Ovary (tissue), 9 donors: ENCODE measurements around the gene GCNT2. TPM values are rescaled to one million over a fixed set of nuclear protein-coding genes. Genes with fewer than 3 reads are reported as not detected.
"Not testable (repeated sequence)": the region's sequence is repeated elsewhere in the genome, so short reads cannot be mapped to it uniquely, and the experiment has no call there.

Experiments used
- DNase-seq, 5 donors: peaks; one replicate each; pipeline ENCODE4 v3.0.0-alpha.2; 2019 to 2020
- H3K27ac ChIP-seq, 2 donors: fragments of 200-600 bp; one replicate each; pipeline versions ENCODE4 v1.5.1 to v1.8.0; 2019 to 2022
- H3K27me3 ChIP-seq: fragments of 200-600 bp; one replicate; pipeline ENCODE4 v1.8.0; 2022
- H3K36me3 ChIP-seq: fragments of 200-600 bp; sonication (generic); one replicate; pipeline ENCODE4 v1.5.1; 2019
- H3K4me1 ChIP-seq: one replicate; pipeline ENCODE4 v1.8.1; 2013; ENCODE audit warnings: mild to moderate bottlenecking, moderate library complexity; ENCODE audit not compliant: insufficient read depth
- H3K4me3 ChIP-seq: fragments of 200-600 bp; sonication (generic); one replicate; pipeline ENCODE4 v1.5.1; 2017
- H3K9me3 ChIP-seq, 2 donors: fragments of 200-600 bp in 1 of 2; sonication (generic) in 1 of 2; one replicate each; pipeline versions ENCODE4 v1.5.1 to v1.8.1; 2013 to 2019; ENCODE audit warnings: mild to moderate bottlenecking in 1 of 2, moderate library complexity in 1 of 2
- EP300 ChIP-seq: sonication (generic); formaldehyde crosslinking; IDR thresholded peaks from one replicate; pipeline ENCODE4 v1.6.1; 2017; ENCODE audit warnings: antibody characterized with exemption
- POLR2A ChIP-seq: fragments of 450-650 bp; IDR thresholded peaks from one replicate; pipeline ENCODE4 v1.6.1; 2017; ENCODE audit warnings: antibody characterized with exemption, mild to moderate bottlenecking, moderate library complexity
- WGBS, 3 donors: extraction: QIAGEN DNeasy Blood & Tissue Kit in 1 of 3; methylation state at CpG; one replicate each; pipeline versions ENCODE4 v1.1.5 to v1.1.7; 2013 to 2017; 5-methylcytosine and 5-hydroxymethylcytosine counted together
- intact Hi-C, 4 donors: fragments of 100-400 bp; cut with DNase I; formaldehyde crosslinking; loops; one replicate each; pipeline versions ENCODE4 v1.11.0 to v1.15.1; 2022 to 2023
- polyA plus RNA-seq, 2 donors: library from polyadenylated mRNA; stranded (reverse); fragments of 200-250 nt in 1 of 2; fragments of 350-450 nt in 1 of 2; fragmentation: Illumina TruSeq in 1 of 2; extraction: RNeasy Lipid Tissue Mini Kit (QIAGEN cat#74804) in 1 of 2; gene quantifications; one replicate each; pipeline ENCODE4 v1.2.3, GENCODE V29; 2013 to 2014
- total RNA-seq, 7 donors: library from RNA; depleted of rRNA in 2 of 7; stranded (reverse); fragments of >200 nt in 2 of 7; fragmentation: NEBNext Ultra II Directional in 3 of 7; extraction: Animal tissue kit (Norgen Biotek cat#: 25700) in 3 of 7; gene quantifications; one replicate each; pipeline versions ENCODE4 v1.1.0 to v1.2.4, GENCODE V29; 2016 to 2023
- TF ChIP-seq, protein P1 (sequence below), 3 donors: fragments of 450-650 bp in 2 of 3; fragments of 200-600 bp in 1 of 3; IDR thresholded peaks; one replicate each; pipeline versions ENCODE4 v1.5.1 to v1.8.0; 2016 to 2022; ENCODE audit warnings: antibody characterized with exemption in 3 of 3, mild to moderate bottlenecking in 1 of 3
- donor health status: DM: no; HTN: no; CAD: no; lungs with moderate emphysema.
- donor health status: DM: no; HTN: no; CAD: no.
- donor health status: Bipolar disorder and iron deficiency.
- donor health status: DM: yes; HTN: yes; CAD: no.
- donor health status: DM: no; HTN: no; CAD: no.
- donor health status: DM: yes; HTN: yes; CAD: no.

Gene GCNT2
- total and polyA plus RNA-seq, 9 donors: 0.92 to 3.8 (median 1.3) TPM

DNA sequence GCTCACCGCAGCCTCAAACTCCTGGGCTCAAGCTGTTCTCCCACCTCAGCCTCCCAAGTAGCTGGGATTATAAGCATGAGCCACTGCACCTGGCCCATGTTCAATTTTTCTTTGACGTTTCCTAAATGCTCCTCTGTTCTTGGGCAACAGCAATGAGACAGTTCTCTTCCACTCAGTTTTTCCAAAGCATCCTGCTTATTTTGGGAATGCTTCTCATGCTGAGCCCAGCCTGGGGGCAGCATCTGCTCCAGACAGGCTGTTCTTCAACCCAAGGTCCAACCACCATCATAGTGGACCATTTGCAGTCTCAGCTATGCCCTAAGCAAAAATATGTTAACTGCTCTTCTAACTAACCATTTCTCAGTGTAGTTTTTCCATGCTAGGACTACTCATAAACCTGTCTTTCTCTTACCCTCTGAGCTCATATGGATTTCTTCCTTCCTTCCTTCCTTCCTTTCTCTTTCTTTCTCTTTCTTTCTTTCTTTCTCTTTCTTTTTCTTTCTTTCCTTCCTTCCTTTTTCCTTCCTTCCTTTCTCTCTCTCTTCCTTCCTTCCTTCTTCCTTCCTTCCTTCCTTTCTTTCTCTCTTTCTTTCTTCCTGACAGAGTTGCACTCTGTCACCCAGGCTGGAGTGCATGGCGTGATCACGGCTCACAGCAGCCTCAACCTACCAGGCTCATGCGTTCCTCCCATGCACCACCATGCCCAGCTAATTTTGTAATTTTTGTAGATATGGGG lies 48.4 kb downstream of the GCNT2 start:
- DNase-seq: no peak
- WGBS, 3 donors: 81 to 83% (median 82%) methylated on average over 5 of the region's 5 CpGs
- Histone ChIP-seq H3K27ac (no peak overlapping the region), H3K36me3 (no peaks in the 10 kb centered on the region), H3K4me3 (no peak overlapping the region), H3K27me3 (no peaks in the 10 kb centered on the region), H3K4me1 (no peaks in the 10 kb centered on the region), H3K9me3 (no peaks in the 10 kb centered on the region)
- TF ChIP-seq, protein P1, sequence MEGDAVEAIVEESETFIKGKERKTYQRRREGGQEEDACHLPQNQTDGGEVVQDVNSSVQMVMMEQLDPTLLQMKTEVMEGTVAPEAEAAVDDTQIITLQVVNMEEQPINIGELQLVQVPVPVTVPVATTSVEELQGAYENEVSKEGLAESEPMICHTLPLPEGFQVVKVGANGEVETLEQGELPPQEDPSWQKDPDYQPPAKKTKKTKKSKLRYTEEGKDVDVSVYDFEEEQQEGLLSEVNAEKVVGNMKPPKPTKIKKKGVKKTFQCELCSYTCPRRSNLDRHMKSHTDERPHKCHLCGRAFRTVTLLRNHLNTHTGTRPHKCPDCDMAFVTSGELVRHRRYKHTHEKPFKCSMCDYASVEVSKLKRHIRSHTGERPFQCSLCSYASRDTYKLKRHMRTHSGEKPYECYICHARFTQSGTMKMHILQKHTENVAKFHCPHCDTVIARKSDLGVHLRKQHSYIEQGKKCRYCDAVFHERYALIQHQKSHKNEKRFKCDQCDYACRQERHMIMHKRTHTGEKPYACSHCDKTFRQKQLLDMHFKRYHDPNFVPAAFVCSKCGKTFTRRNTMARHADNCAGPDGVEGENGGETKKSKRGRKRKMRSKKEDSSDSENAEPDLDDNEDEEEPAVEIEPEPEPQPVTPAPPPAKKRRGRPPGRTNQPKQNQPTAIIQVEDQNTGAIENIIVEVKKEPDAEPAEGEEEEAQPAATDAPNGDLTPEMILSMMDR (IDR thresholded peaks at IDR 0.05): no peak
- no peak for TF ChIP-seq EP300
- TF ChIP-seq POLR2A: no peak
- intact Hi-C loops: no loop called here

DNA sequence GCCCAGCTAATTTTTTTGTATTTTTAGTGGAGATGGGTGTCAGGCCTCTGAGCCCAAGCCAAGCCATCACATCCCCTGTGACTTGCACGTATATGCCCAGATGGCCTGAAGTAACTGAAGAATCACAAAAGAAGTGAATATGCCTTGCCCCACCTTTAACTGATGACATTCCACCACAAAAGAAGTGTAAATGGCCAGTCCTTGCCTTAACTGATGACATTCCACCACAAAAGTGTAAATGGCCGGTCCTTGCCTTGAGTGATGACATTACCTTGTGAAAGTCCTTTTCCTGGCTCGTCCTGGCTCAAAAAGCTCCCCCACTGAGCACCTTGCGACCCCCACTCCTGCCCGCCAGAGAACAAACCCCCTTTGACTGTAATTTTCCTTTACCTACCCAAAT lies 54.4 kb downstream of the GCNT2 start:
- H3K27me3 ChIP-seq, H3K4me3 ChIP-seq, H3K36me3 ChIP-seq, intact Hi-C loops, DNase-seq, H3K27ac ChIP-seq, H3K9me3 ChIP-seq, H3K4me1 ChIP-seq: not testable (repeated sequence)
- 78 to 87% (median 78%) methylated on average over 4 to 5 of the region's 5 CpGs for WGBS, 3 donors

DNA sequence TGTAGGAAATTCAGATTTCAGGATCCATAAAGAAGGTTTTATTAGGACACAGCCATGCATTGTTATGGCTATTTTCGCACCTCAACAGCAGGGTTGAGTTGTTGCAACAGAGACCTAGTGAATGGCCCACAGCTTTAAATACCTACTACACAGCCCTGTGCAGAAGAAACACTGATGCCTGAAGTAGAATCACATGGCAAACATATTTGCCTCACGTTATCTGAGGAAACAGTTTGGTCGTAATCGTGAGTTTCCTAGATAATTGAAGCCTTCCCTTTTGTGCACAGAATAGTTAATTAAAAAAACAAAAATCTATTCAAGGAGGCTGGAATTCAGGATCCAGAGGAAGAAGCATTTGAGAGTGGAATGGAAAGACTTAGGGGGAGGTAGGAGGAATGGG lies 55.1 kb downstream of the GCNT2 start:
- TF ChIP-seq POLR2A: no peak
- no peaks in the 10 kb centered on the region for H3K36me3 ChIP-seq
- H3K27me3 ChIP-seq: no peaks in the 10 kb centered on the region
- no peak for DNase-seq
- WGBS, 3 donors: 53 to 69% (median 55%) methylated on average over 4 of the region's 4 CpGs
- H3K4me3 ChIP-seq: no peak overlapping the region
- intact Hi-C loops: no loop called here
- H3K9me3 ChIP-seq: no peaks in the 10 kb centered on the region
- H3K4me1 ChIP-seq: no peaks in the 10 kb centered on the region
- H3K27ac ChIP-seq: no peak overlapping the region

DNA sequence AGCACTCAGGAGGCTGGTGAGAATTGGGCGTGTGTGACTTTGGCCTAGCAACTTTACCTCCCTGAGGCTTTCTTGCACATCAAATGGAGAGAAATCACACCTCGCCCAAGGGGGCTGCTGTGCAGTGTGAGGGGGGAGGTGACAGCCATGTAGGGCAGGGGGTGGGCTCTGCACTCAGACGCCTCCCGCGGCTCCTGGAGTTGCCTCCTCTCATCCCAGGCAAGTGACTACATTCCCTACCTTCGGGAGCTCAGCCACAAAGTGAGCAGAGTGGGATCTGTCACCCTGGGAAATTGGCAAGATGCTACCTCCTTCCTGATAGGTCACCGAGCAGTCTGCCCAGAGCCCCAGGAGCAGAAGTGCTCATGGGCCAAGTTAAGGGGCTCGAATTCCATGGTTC lies 56.0 kb downstream of the GCNT2 start:
- no peak for TF ChIP-seq EP300
- TF ChIP-seq, protein P1 (IDR thresholded peaks at IDR 0.05): no peak
- TF ChIP-seq POLR2A: no peak
- no peak for DNase-seq
- WGBS, 3 donors: 58 to 62% (median 60%) methylated on average over 8 of the region's 8 CpGs
- no peaks in the 10 kb centered on the region for H3K4me1 ChIP-seq
- intact Hi-C loops: no loop called here
- no peaks in the 10 kb centered on the region for H3K27me3 ChIP-seq
- H3K9me3 ChIP-seq: no peaks in the 10 kb centered on the region
- H3K27ac ChIP-seq: no peak overlapping the region
- H3K36me3 ChIP-seq: no peaks in the 10 kb centered on the region
- no peak overlapping the region for H3K4me3 ChIP-seq

DNA sequence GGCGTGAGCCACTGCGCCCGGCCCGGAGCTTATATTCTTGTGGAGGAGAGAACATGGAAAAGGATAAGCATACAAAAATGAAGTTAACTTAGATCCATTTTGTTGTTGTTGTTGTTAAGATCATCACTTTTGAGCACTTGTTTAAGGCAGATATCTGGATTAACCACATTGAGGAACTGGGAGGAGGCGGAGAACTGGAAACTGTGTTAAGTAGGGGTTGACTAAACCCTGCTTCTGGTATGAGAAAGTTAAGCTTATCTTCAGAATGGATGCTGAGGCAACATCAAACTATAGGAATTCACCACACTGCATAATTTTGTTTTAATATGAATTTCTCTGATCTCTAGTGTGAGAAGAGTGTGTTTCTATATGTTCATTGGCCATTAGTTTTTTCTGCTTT lies 57.6 kb downstream of the GCNT2 start:
- DNase-seq: no peak
- TF ChIP-seq, protein P1 (IDR thresholded peaks at IDR 0.05): no peak
- TF ChIP-seq POLR2A: no peak
- TF ChIP-seq EP300: no peak
- intact Hi-C loops: no loop called here
- H3K4me1 ChIP-seq: no peaks in the 10 kb centered on the region
- H3K27ac ChIP-seq: no peak overlapping the region
- H3K9me3 ChIP-seq: no peaks in the 10 kb centered on the region
- no peak overlapping the region for H3K4me3 ChIP-seq
- H3K36me3 ChIP-seq: no peaks in the 10 kb centered on the region
- H3K27me3 ChIP-seq: no peaks in the 10 kb centered on the region
- 93 to 95% (median 95%) methylated on average over 5 of the region's 5 CpGs for WGBS, 3 donors
